ENCODE data around the gene CALM1.

DNA sequence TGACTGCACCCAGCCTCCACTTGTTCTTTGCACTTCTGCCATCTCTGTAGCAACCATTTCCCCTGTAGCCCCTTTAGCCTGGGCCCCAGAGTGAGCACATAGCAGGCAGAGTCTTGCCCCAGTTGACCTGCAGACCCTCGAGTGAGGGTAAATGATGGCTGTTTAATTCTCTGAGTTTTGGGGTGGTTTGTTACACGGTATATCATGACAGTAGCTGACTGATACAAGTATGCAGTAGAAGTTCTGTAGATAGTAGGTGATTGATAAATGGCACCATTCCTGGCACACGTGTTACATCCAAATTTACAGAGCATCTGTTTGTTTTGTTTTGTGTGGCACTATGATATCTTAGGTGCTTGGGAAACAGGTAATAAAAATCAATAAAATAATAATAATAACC, 32.4 kb downstream of the CALM1 start:
- TF ChIP-seq, protein P1, sequence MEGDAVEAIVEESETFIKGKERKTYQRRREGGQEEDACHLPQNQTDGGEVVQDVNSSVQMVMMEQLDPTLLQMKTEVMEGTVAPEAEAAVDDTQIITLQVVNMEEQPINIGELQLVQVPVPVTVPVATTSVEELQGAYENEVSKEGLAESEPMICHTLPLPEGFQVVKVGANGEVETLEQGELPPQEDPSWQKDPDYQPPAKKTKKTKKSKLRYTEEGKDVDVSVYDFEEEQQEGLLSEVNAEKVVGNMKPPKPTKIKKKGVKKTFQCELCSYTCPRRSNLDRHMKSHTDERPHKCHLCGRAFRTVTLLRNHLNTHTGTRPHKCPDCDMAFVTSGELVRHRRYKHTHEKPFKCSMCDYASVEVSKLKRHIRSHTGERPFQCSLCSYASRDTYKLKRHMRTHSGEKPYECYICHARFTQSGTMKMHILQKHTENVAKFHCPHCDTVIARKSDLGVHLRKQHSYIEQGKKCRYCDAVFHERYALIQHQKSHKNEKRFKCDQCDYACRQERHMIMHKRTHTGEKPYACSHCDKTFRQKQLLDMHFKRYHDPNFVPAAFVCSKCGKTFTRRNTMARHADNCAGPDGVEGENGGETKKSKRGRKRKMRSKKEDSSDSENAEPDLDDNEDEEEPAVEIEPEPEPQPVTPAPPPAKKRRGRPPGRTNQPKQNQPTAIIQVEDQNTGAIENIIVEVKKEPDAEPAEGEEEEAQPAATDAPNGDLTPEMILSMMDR (IDR thresholded peaks at IDR 0.05) = no peak
- TF ChIP-seq POLR2AphosphoS5 (IDR thresholded peaks at IDR 0.05) = no peak

Data from prostate gland (tissue), 2 donors.